CD1c-positive myeloid dendritic cell (primary cell): ENCODE results near the gene C3orf18.

ENCODE experiments used
- DNase-seq: peaks from one replicate; pipeline ENCODE4 v3.0.0-alpha.2; 2016; ENCODE audit errors: extremely low spot score

The C3orf18 gene

GRCh38 chr3:50567386-50568167 is at the start of gene C3orf18:
Gene C3orf18, minus strand, starts transcription at chr3:50567747. Its CDS starts 2,048 bp downstream, at chr3:50565699.
- peak; percentile 96 for DNase-seq

GRCh38 chr3:50616770-50617095 is 49.2 kb upstream of the C3orf18 start:
- peak; percentile 97 for DNase-seq

GRCh38 chr3:50616003-50616769 is 48.6 kb upstream of the C3orf18 start:
- DNase-seq, result peak; percentile 84

- DNase-seq, result no peak
These were observed 47.6 kb upstream of the C3orf18 start for GRCh38 chr3:50615190-50615589.

GRCh38 chr3:50612970-50613846 is 45.7 kb upstream of the C3orf18 start:
- no peak for DNase-seq

GRCh38 chr3:50612234-50612882 is 44.8 kb upstream of the C3orf18 start:
- no peak for DNase-seq

GRCh38 chr3:50611464-50612233 is 44.1 kb upstream of the C3orf18 start, which contains the start of gene CISH:
Gene CISH, minus strand, starts transcription at chr3:50611774. Its CDS starts 124 bp downstream, at chr3:50611650.
- peak; percentile 100 for DNase-seq

- no peak for DNase-seq
These were observed 43.5 kb upstream of the C3orf18 start for GRCh38 chr3:50610992-50611463.

- peak; percentile 41 for DNase-seq
These were observed 42.8 kb upstream of the C3orf18 start for GRCh38 chr3:50610181-50610971.

GRCh38 chr3:50609763-50610085 is 42.2 kb upstream of the C3orf18 start:
- no peak for DNase-seq

- DNase-seq, result peak; percentile 57
These were observed 41.7 kb upstream of the C3orf18 start for GRCh38 chr3:50609071-50609762.

GRCh38 chr3:50608278-50608677 is 40.7 kb upstream of the C3orf18 start:
- no peak for DNase-seq

- no peak for DNase-seq
These were observed 39.9 kb upstream of the C3orf18 start for GRCh38 chr3:50607271-50608091.

GRCh38 chr3:50606596-50606995 is 39.0 kb upstream of the C3orf18 start:
- DNase-seq, result no peak

GRCh38 chr3:50605901-50606326 is 38.4 kb upstream of the C3orf18 start:
- DNase-seq, result peak; percentile 64

- DNase-seq, result peak; percentile 80
These were observed 37.4 kb upstream of the C3orf18 start for GRCh38 chr3:50604628-50605588.

GRCh38 chr3:50604110-50604621 is 36.6 kb upstream of the C3orf18 start:
- no peak for DNase-seq
